Dermis lymphatic vessel endothelial cell (primary cell): Measurements from ENCODE around the gene TOMM7. TPM values are rescaled to one million over a fixed set of nuclear protein-coding genes. Genes with fewer than 3 reads are reported as not detected.

Experiments
- total RNA-seq: library from RNA; depleted of rRNA; stranded (reverse); fragments of >200 nt; gene quantifications from 2 replicates; pipeline ENCODE4 v1.2.1, GENCODE V29; 2014

Gene TOMM7
- 149 and 154 TPM in 2 replicates for total RNA-seq

GRCh38 chr7:22822486-22823141, at the start of gene TOMM7:
TOMM7 (minus strand) TSS chr7:22822849; CDS start chr7:22822779, 70 bp downstream.

Other genes with a start within 250 kb of the TOMM7 start
- gene IL6, start 95.6 kb downstream of the TOMM7 start, total RNA-seq: 0.17 and 0.54 TPM in 2 replicates
- gene HYCC1, start 191.3 kb upstream of the TOMM7 start, total RNA-seq: 28.9 and 62.8 TPM in 2 replicates